Sciatic nerve (tissue), 2 donors: ENCODE measurements around the gene TMEM270. TPM values are rescaled to one million over a fixed set of nuclear protein-coding genes. Genes with fewer than 3 reads are reported as not detected.
A peak's percentile ranks its signal among the peaks of the same experiment; 100 is the strongest.
"Not testable (repeated sequence)": the region's sequence is repeated elsewhere in the genome, so short reads cannot be mapped to it uniquely, and the experiment has no call there.

ENCODE experiments used
- ATAC-seq: fragments of 200-7000 bp; cut with Tn5 transposase; one replicate; pipeline ENCODE4 v1.9.1; 2020; ENCODE audit warnings: mild to moderate bottlenecking, moderate library complexity
- DNase-seq: peaks from one replicate; pipeline ENCODE4 v3.0.0-alpha.2; 2020; ENCODE audit warnings: low spot score
- intact Hi-C: fragments of 100-400 bp; cut with DNase I; formaldehyde crosslinking; loops from one replicate; pipeline ENCODE4 v1.14.2; 2022
- total RNA-seq: library from RNA; stranded (reverse); fragmentation: NEBNext Ultra II Directional; extraction: Animal tissue kit (Norgen Biotek cat#: 25700); gene quantifications from one replicate; pipeline ENCODE4 v1.2.1, GENCODE V29; 2021
- donor health status: DM: no; HTN: no; CAD: no.
- donor health status: DM: no; HTN: no; CAD: no.

The TMEM270 gene, protein sequence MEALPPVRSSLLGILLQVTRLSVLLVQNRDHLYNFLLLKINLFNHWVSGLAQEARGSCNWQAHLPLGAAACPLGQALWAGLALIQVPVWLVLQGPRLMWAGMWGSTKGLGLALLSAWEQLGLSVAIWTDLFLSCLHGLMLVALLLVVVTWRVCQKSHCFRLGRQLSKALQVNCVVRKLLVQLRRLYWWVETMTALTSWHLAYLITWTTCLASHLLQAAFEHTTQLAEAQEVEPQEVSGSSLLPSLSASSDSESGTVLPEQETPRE
- not detected for total RNA-seq

DNA sequence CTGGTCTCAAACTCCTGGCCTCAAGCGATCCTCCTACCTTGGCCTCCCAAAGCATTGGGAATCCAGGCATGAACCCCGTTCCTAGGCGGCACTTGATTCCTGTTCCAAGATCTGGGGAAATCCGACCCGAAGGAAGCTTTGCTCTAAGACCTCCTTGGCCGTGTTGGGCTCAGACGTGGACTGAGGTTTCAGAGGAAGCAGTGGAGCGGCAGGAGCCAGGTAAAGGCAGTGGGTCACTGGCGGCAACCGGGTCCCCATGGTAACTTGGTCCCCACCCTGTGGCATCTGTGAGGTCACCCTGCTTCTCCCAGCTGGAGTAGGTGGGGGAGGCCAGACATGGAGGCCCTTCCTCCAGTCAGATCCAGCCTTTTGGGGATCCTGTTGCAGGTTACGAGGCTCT lies at the start of gene TMEM270:
Gene TMEM270, plus strand, starts transcription at position 301 of the 400 bp plus-strand sequence. Its CDS starts 36 bp downstream, at position 337.
- intact Hi-C loops = no loop called here
- no peak for DNase-seq
- ATAC-seq = no peak

DNA sequence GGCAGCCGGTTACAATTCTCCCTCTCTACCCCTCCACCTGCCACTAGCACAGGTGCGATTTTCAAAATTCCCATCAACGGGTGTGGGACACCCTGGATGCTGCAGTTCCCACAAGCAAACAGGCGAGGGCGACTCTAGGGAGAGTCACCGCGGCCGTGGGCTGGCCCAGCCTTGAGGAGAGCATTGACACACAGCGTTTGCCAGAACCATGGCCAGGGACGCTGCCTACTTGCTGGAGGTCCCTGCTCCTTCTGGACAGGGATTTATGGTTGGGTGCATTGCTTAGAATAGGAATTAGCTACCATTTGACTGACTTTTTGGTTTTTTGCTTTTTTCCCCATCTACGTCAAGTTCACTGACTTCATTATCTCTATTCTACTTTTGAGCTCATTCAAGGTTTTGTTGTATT lies 49.2 kb upstream of the TMEM270 start:
- DNase-seq = peak; percentile 73
- intact Hi-C loops = no loop called here
- peak; percentile 79 for ATAC-seq

DNA sequence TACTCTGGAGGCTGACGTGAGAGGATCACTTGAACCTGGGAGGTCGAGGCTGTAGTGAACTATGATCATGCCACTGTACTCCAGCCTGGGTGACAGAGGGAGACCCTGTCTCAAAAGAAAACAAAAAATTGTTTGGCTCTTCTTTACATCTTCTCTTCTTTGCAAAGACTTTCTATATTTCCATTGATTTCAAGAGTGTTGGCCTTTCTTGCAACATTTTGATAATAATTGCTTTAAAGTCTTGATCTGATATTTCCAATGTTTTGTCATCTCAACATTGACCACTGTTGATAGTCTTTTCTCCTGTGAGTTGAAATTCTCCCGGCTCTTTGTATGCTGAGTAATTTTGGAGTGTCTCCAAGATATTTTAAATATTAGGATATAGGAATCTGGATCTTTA lies 48.0 kb upstream of the TMEM270 start:
- DNase-seq (no peak), ATAC-seq (no peak)
- intact Hi-C loops = no loop called here

DNA sequence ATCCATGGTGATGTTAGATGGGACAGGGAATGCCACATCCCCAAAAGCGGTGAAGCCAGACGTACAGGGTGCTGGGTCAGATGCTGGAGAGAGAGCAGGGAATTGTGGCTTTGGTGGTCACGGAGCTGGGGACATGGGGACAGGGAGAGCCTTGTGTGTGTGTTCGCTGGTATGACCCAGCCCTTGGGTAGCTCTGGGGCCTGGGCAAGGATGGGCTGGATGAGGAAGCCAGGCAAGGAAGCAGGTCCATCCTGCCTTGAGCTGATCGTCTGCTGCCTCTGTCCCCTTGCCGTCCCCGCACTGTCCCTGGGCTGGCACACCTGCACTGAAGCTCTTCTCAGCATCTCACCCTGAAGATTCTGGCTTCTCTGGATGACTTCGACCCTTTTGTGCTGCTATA lies 45.5 kb upstream of the TMEM270 start:
- intact Hi-C loops = no loop called here
- no peak for DNase-seq
- ATAC-seq = no peak

DNA sequence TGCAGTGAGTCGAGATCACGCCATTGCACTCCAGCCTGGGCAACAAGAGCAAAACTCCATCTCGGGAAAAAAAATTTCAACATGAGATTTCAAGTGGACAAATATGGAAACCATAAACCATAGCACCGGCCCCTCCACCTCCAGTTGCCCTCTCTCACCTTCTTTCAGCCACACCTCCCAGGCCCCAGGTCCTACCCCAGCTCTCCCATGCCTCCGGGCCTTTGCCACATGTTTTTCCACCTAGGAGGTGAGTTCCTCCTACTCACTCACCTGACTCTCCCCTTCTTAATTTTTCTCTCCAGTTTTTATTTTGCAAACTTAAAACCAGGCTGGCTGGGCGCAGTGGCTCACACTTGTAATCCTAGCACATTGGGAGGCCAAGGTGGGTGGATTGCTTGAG lies 43.8 kb upstream of the TMEM270 start:
- DNase-seq = no peak
- intact Hi-C loops = no loop called here

DNA sequence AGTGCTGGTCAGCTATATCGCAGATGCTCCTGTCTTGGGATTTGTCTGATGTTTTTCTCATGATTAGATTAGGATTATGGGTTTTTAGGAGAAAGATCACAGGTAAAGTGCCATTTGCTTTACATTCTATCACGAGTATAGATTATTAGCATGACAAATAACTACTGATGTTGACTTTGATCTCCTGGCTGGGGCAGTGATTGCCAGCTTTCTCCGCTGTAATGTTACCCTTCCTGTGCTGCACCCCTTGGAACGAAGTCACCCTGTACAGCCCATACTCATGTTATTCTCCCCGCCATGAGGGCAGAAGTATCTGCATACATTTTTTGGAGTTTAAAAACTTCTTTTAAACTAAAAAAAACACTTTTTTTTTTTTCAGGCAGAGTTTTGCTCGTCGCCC lies 40.9 kb upstream of the TMEM270 start:
- intact Hi-C loops = no loop called here
- DNase-seq (no peak), ATAC-seq (no peak)

More for the DNA sequence above, 43.8 kb upstream of the TMEM270 start:
- ATAC-seq = no peak

DNA sequence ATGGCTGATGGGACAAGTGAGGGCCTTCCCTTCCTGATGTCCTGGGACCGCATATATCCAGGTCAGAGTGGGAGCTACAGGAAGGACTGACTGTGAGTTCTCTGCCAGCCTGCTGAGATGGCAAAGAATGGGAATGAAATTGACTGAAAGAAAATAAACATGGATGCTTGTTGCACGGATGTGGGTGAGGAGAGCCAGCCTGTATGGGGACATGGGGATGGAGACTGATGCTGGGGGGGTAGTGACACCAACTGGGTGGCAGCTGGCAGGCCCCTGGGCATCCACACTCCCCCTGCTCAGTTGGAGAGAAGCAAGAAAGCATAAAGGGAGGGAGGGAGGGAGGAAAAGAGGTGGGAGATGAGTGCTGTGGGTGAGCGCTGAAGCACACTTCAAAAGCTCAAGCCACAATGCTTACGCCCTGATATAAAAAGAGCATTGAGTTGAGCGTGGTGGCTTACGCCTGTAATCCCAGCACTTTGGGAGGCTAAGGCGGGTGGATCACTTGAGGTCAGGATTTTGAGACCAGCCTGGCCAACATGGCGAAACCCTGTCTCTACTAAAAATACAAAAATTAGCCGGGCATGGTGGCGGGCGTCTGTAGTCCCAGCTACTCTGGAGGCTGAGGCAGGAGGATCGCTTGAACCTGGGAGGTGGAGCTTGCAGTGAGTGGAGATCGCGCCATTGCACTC lies 39.2 kb upstream of the TMEM270 start:
- not testable (repeated sequence) for ATAC-seq

DNA sequence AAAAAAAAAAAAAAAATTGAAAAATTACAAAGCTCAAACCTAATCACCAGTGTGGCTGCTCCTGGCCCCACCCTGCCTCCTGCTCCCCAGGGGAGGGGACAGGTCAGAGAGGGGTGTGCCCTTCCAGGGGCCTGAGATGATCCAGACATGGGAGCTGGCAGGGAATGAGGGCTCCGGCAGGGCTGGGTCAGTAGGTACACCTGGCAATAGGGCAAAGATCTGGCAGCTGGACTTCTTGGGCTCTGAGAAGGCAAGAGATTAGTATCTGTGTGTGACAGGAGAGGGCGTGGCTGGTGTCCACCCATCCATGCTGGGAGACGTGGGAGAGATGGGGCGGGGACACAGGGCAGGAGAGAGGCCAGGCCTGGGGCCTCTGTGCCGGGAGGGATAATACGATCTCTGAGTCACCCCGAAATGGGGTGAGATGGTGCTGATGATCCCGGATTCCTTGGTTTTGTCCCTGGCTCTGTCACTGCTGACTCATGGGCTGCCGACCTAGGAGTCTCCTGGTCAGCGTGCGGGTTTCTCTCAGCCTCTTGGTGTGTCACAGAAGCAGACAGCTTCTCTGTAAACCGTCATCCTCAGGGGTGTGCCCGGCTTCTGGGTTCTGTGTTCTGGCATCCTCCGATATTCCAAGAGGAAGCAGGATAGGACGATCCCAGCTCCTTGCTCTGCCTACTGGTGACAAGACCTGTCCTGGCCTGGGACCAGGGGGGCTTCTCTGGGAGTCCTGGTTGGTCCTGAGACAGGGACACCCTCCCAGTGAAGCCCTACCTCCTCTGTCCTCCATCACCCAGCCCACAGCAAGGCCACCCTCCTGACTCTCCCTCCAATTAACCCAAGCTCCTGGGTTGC lies 38.4 kb upstream of the TMEM270 start:
- ATAC-seq (peak; percentile 68), DNase-seq (no peak)
- intact Hi-C loops = no loop called here

More for the DNA sequence above, 39.2 kb upstream of the TMEM270 start:
- DNase-seq, intact Hi-C loops: not testable (repeated sequence)

DNA sequence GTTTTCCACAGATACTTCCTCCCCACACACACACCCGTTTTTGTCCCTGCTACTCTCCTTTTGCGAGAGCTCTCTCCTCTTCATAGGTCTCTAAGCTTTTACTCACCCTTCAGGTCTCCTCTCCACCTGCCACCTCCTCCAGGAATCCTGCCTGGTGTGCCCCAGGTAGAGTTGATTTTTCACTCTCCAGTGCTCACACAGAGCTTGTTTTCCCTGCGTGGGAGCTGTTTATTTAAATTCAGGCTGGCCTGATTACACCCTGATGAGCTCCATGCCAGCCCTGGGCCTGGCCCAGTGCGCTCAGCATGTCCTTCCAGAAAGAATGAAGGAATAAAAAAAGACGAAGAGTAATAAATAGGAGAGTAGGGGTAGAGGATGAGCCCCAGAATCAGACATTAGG lies 37.7 kb upstream of the TMEM270 start:
- intact Hi-C loops = no loop called here
- DNase-seq (no peak), ATAC-seq (no peak)

DNA sequence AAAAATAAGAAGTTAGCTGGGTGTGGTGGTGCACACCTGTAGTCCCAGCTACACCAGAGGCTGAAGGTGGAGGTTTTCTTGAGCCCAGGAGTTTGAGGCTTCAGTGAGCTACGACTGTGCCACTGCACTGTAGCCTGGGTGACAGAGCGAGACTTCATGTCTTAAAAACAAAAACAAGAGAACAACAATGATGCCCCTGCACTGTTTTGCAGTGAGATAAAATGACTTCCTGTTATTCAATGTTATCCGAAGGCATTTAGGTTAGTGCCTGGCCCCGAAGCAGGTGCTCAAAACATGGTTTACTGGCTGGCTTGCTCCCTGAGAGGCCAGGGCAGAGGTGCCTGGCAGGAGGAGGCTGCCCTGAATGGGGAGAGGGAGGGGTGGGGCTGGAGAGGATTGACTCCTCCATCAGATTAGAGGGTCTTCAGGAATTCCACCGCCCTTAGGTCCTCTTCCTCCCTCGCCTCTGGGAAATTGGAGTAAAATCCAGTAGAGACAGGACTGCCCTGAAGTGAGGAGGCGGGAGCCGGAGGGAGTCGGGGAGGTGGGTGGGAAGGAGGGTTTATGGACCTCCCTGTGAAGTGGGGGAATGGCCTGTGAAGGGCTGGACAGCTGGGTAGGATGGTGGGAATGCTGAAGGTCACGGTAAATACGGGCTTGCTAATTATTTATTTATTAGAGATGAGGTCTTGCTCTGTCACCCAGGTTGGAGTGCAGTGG lies 36.9 kb upstream of the TMEM270 start:
- intact Hi-C loops = no loop called here
- DNase-seq (no peak), ATAC-seq (no peak)

DNA sequence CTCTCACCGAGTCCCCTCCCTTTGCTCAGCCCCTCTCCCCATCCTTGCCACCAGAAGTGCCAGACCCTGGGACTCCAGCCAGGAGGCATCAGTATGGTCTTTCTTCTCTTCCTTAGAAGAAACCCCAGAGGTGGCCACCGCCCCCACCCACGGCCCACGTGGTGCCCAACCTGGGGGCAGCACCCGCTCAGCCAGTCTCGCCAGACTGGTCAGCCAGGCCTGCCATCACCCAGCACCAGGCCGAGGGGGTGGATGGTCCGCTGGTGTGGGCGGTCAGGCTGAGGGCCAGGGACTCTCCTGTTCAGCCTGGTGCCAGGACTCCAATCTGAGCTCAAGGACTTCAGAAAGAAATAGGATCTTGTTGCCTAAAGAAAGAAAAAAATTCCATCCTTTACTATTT lies 36.0 kb upstream of the TMEM270 start:
- no peak for ATAC-seq
- no peak for DNase-seq
- intact Hi-C loops = no loop called here

DNA sequence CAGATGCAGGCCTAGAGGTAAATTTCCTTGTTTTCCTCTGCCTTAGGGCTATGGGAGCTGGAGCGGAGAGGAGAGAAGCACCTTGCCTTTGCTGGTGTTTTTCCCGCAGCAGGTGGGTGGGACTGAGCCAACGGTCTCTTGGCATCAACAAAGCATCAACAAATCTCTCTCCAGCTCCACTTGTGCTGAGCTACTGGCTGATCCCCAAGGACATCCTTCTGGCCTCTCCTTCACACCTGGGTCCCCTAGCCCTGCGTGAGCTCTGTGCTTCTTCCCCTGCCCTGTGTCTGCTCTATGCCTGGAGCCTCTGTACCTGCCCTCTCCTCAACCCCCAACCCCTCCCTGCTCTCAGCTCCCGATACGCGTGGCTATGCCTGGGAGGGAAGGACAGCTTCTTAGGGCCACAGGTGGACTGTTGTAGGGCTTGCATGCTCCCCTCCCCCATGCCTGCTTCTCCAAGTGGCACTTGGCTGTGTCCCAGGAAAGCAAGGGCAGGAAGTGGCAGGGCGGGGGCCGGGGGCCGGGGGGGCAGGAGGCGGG lies 33.3 kb upstream of the TMEM270 start:
- intact Hi-C loops = no loop called here
- DNase-seq (no peak), ATAC-seq (peak; percentile 26)

DNA sequence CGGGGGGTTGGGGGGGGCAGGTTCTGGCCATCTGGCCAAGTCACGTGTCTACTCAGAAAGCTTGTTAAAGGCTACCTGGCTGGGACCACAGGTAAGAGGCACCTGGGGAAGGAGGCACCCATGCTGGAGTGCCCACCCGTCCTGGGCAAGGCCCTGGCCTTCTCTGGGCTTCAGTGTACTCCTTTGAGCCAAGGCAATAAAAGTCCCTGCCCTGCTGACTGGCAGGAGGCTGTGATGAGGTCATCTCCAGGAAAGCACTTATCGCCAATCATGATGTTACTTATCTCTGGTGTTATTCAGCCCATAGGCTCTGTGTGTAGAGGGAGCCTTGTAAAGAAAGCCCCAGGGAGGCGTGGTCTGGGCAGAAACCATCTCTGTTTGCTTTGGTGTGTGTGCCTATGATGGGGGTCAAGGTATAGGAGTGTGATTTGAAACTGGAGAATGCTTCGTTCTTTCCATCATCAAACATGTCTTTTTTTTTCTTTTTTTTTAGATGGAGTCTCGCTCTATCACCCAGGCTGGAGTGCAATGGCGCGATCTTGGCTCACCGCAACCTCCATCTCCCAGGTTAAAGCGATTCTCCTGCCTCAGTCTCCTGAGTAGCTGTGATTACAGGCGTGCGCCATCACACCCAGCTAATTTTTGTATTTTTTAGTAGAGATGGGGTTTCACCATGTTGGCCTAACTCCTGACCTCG lies 32.7 kb upstream of the TMEM270 start:
- ATAC-seq (peak; percentile 9), DNase-seq (no peak)
- intact Hi-C loops = no loop called here

DNA sequence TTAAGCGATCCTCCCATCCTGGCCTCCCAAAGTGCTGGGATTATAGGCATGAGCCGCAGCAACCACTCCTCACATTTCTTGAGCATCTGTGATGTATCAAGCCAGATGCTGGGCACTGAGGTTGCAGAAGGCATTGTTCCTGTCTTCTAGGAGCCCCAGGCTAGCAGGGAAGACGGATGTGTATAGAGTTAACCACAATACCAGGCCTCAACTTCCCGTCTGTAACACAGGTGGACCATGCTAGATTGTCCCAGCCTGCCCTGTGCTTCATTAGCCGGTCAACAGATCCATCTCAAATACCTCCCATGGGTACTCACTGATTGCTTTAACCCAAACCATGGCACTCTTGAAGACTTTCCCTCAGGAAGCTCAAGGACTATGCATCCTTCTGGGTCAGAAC lies 32.0 kb upstream of the TMEM270 start:
- DNase-seq = no peak
- ATAC-seq = no peak
- intact Hi-C loops = no loop called here

DNA sequence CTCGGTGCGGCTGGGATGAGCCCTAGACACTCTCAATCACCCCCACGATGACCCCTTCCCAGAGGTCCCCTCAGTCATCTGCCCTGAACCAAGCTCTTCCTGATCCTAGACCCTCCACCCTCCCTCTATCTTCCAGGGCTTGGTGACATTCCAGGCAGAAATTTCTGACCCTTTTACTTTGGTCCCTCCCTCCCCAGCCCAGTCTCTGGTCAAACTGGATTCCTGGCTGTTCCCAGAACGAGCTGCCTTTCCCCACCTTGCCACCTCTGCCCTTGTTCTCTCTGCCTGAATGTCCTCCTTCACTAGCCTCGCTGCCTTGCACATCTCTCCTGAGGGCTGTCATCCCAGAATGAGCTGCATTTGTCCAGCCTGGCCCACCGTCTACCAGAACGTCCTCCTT lies 31.5 kb upstream of the TMEM270 start:
- DNase-seq (no peak), ATAC-seq (no peak)
- intact Hi-C loops = no loop called here

DNA sequence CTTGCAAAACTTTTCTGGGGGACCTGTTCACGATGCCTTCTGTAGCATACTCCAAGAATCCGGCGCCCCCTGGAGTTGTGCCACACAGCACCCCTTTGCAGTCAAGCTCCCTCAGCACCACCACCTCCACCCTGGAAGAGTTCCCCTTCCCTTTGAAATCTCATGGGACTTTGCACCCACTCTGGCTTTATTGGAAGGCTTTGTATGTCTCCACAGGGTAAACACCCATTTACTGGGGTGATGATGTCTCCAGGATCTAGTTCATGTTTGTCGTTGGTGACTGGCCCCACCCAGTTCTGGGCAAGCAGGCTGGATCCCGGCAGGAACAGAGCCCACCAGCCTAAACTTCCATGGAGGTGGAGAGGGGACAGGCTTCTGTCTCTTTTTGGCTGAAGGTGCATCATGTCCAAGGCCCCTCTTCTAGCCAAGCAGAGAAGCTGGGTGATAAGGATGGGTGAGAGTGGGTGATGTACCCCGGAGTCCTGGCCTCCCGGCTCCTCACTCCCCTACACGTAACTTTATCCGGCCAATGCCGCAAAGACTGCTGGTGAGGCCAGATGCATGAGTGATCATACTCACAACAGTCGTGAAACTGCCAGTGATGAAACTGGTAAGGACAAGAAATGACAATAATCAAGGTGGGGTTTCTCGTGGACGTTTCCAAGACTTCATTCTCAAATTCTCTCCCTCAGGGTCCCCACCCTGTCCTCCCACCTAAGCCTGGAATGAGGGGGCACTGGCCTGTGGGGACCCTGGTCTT lies 30.9 kb upstream of the TMEM270 start:
- DNase-seq (no peak), ATAC-seq (no peak)
- intact Hi-C loops = no loop called here

DNA sequence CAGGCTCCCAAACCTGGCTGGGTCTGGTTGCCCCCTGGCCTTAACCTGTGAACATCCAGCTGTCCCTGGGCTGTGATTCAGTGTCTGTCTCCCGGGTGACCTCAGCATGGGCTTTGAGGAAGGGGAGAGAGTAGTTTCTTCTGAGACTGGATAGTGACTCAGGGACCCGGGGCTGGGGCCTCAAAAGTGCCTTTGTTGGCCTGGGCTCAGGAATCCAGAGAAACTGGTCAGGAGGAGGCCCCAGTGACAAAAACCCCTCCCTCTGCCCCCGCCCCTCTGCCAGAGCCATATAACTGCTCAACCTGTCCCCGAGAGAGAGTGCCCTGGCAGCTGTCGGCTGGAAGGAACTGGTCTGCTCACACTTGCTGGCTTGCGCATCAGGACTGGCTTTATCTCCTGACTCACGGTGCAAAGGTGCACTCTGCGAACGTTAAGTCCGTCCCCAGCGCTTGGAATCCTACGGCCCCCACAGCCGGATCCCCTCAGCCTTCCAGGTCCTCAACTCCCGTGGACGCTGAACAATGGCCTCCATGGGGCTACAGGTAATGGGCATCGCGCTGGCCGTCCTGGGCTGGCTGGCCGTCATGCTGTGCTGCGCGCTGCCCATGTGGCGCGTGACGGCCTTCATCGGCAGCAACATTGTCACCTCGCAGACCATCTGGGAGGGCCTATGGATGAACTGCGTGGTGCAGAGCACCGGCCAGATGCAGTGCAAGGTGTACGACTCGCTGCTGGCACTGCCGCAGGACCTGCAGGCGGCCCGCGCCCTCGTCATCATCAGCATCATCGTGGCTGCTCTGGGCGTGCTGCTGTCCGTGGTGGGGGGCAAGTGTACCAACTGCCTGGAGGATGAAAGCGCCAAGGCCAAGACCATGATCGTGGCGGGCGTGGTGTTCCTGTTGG lies 30.0 kb upstream of the TMEM270 start, which contains the start of gene CLDN4:
Gene CLDN4, plus strand, starts transcription at position 316 of the 903 bp plus-strand sequence. Its CDS starts 206 bp downstream, at position 522.
- intact Hi-C loops = no loop called here
- ATAC-seq (no peak), DNase-seq (no peak)
